Measurements from ENCODE around the gene SHROOM3.

DNA sequence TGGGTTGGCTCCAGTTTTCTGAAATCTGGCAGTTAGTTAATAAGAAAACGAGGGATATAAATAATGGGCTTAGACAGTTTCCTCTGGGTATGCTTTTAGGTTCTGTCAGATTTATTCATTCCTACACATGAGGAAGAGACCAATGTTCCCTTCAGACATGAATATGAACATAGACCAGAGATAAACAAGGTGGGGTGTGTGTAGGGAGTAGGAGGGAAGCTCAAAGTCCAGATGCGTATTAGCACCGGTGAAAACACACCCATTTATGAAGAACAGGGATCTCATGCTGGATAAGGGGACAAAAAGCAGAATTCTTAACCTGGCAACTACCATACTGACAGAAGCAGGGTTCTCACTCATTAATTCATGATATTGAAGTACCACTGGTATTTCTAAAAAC lies 240.0 kb downstream of the SHROOM3 start:
- no peak for TF ChIP-seq KLF16 (CRISPR knock-in tag; IDR thresholded peaks at IDR 0.05)
- TF ChIP-seq U2AF1 (optimal IDR thresholded peaks at IDR 0.05; ENCODE audit: low read depth, low read length), result no peak
- TF ChIP-seq, protein P1, sequence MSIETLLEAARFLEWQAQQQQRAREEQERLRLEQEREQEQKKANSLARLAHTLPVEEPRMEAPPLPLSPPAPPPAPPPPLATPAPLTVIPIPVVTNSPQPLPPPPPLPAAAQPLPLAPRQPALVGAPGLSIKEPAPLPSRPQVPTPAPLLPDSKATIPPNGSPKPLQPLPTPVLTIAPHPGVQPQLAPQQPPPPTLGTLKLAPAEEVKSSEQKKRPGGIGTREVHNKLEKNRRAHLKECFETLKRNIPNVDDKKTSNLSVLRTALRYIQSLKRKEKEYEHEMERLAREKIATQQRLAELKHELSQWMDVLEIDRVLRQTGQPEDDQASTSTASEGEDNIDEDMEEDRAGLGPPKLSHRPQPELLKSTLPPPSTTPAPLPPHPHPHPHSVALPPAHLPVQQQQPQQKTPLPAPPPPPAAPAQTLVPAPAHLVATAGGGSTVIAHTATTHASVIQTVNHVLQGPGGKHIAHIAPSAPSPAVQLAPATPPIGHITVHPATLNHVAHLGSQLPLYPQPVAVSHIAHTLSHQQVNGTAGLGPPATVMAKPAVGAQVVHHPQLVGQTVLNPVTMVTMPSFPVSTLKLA (IDR thresholded peaks at IDR 0.05), result no peak
- TF ChIP-seq STAG1 (CRISPR knock-in tag; IDR thresholded peaks at IDR 0.05), result no peak
- TF ChIP-seq, protein P2, sequence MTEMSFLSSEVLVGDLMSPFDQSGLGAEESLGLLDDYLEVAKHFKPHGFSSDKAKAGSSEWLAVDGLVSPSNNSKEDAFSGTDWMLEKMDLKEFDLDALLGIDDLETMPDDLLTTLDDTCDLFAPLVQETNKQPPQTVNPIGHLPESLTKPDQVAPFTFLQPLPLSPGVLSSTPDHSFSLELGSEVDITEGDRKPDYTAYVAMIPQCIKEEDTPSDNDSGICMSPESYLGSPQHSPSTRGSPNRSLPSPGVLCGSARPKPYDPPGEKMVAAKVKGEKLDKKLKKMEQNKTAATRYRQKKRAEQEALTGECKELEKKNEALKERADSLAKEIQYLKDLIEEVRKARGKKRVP (CRISPR knock-in tag; IDR thresholded peaks at IDR 0.05), result no peak
- no peak for TF ChIP-seq ZNF121 (CRISPR knock-in tag; IDR thresholded peaks at IDR 0.05)

Data from HepG2 (cell line).